WTC11 (cell line): Measurements from ENCODE around the gene SLC12A9. TPM values are rescaled to one million over a fixed set of nuclear protein-coding genes. Genes with fewer than 3 reads are reported as not detected.

Source experiments
- ATAC-seq: fragments of 200-7000 bp; cut with Tn5 transposase; 2 replicates; pipeline ENCODE4 v1.10.0; 2021; ENCODE audit warnings: mild to moderate bottlenecking, moderate library complexity
- CTCF ChIA-PET: fragments of 300-600 bp; sonication (Branson Sonifier 250); formaldehyde crosslinking; loops from one replicate; lab custom pipeline; 2021; ENCODE audit warnings: antibody characterized with exemption; lab: Charles Lee
- POLR2A ChIA-PET: fragments of 350-600 bp; sonication (Branson Sonifier 250); formaldehyde crosslinking; loops from one replicate; lab custom pipeline; 2021; ENCODE audit warnings: antibody characterized with exemption; lab: Charles Lee
- DNase-seq: peaks from one replicate; pipeline ENCODE4 v3.0.0; 2021; ENCODE audit warnings: low spot score
- H3K27ac Mint-ChIP-seq: 2 replicates; pipeline ENCODE4 v1.8.0; 2021; ENCODE audit warnings: mixed read lengths
- H3K27me3 Mint-ChIP-seq: 2 replicates; pipeline ENCODE4 v1.8.0; 2021; ENCODE audit warnings: low read depth, mild to moderate bottlenecking, moderate library complexity, mixed read lengths
- H3K36me3 Mint-ChIP-seq: 2 replicates; pipeline ENCODE4 v1.8.0; 2021; ENCODE audit warnings: mixed read lengths
- H3K4me1 Mint-ChIP-seq: 2 replicates; pipeline ENCODE4 v1.8.0; 2022; ENCODE audit warnings: mixed read lengths
- H3K4me3 Mint-ChIP-seq: 2 replicates; pipeline ENCODE4 v1.8.0; 2021; ENCODE audit warnings: mild to moderate bottlenecking, moderate library complexity, mixed read lengths
- H3K9me3 Mint-ChIP-seq: 2 replicates; pipeline ENCODE4 v1.8.0; 2021; ENCODE audit warnings: mixed read lengths
- ARID4B ChIP-seq: sonication (generic); formaldehyde crosslinking; IDR thresholded peaks from 2 replicates; pipeline ENCODE4 v1.8.0; 2023; ENCODE audit warnings: missing genetic modification reagents, mild to moderate bottlenecking, borderline replicate concordance
- ATF1 ChIP-seq: sonication (generic); formaldehyde crosslinking; IDR thresholded peaks from 2 replicates; pipeline ENCODE4 v1.8.1; 2023; ENCODE audit warnings: mild to moderate bottlenecking, moderate library complexity, missing genetic modification reagents
- ATF2 ChIP-seq: sonication (generic); formaldehyde crosslinking; IDR thresholded peaks from 2 replicates; pipeline ENCODE4 v1.8.1; 2022; ENCODE audit warnings: low read depth, missing genetic modification reagents, borderline replicate concordance
- ESRRA ChIP-seq: sonication (generic); formaldehyde crosslinking; IDR thresholded peaks from 2 replicates; pipeline ENCODE4 v1.8.1; 2022; ENCODE audit warnings: mild to moderate bottlenecking, missing genetic modification reagents, borderline replicate concordance
- FOXK1 ChIP-seq: sonication (generic); formaldehyde crosslinking; IDR thresholded peaks from 2 replicates; pipeline ENCODE4 v1.8.0; 2022; ENCODE audit warnings: mild to moderate bottlenecking, moderate library complexity, missing genetic modification reagents
- FOXP1 ChIP-seq: sonication (generic); formaldehyde crosslinking; IDR thresholded peaks from 2 replicates; pipeline ENCODE4 v1.8.0; 2022; ENCODE audit warnings: missing genetic modification reagents, mild to moderate bottlenecking, moderate library complexity, borderline replicate concordance
- JUN ChIP-seq: sonication (generic); formaldehyde crosslinking; IDR thresholded peaks from 2 replicates; pipeline ENCODE4 v1.8.0; 2023; ENCODE audit warnings: mild to moderate bottlenecking, missing genetic modification reagents
- MLX ChIP-seq: sonication (generic); formaldehyde crosslinking; IDR thresholded peaks from 2 replicates; pipeline ENCODE4 v1.8.1; 2023; ENCODE audit warnings: mild to moderate bottlenecking, missing genetic modification reagents, moderate library complexity
- NFE2L1 ChIP-seq: sonication (generic); formaldehyde crosslinking; IDR thresholded peaks from 2 replicates; pipeline ENCODE4 v1.8.1; 2023; ENCODE audit warnings: missing genetic modification reagents
- NFYB ChIP-seq: sonication (generic); formaldehyde crosslinking; conservative IDR thresholded peaks from 2 replicates; pipeline ENCODE4 v1.8.0; 2022; ENCODE audit warnings: low read depth, missing genetic modification reagents
- NR2C2 ChIP-seq: sonication (generic); formaldehyde crosslinking; IDR thresholded peaks from 2 replicates; pipeline ENCODE4 v1.8.0; 2022; ENCODE audit warnings: mild to moderate bottlenecking, missing genetic modification reagents
- NR3C1 ChIP-seq: sonication (generic); formaldehyde crosslinking; conservative IDR thresholded peaks from 2 replicates; pipeline ENCODE4 v1.8.1; 2023; ENCODE audit warnings: low read depth, mild to moderate bottlenecking, missing genetic modification reagents
- OVOL2 ChIP-seq: fragments of 250-450 bp; sonication (Bioruptor Pico); IDR thresholded peaks from 2 replicates; pipeline ENCODE4 v1.9.0; 2021; ENCODE audit warnings: mild to moderate bottlenecking, borderline replicate concordance
- RORB ChIP-seq: fragments of 250-450 bp; sonication (Bioruptor Pico); IDR thresholded peaks from 2 replicates; pipeline ENCODE4 v1.9.0; 2021; ENCODE audit warnings: mild to moderate bottlenecking
- SP1 ChIP-seq: sonication (generic); formaldehyde crosslinking; conservative IDR thresholded peaks from 2 replicates; pipeline ENCODE4 v1.8.1; 2022; ENCODE audit warnings: missing genetic modification reagents
- STAT6 ChIP-seq: sonication (generic); formaldehyde crosslinking; conservative IDR thresholded peaks from 2 replicates; pipeline ENCODE4 v1.8.1; 2023; ENCODE audit warnings: mild to moderate bottlenecking, low read depth, missing genetic modification reagents, moderate library complexity
- ZNF121 ChIP-seq: sonication (generic); formaldehyde crosslinking; IDR thresholded peaks from 2 replicates; pipeline ENCODE4 v1.8.0; 2023; ENCODE audit warnings: missing genetic modification reagents
- ZNF396 ChIP-seq: fragments of 250-450 bp; sonication (Bioruptor Pico); IDR thresholded peaks from 2 replicates; pipeline ENCODE4 v1.8.0; 2021; ENCODE audit warnings: mild to moderate bottlenecking, moderate library complexity, borderline replicate concordance
- ZNF416 ChIP-seq: fragments of 250-450 bp; sonication (Bioruptor Pico); IDR thresholded peaks from 2 replicates; pipeline ENCODE4 v1.9.0; 2021; ENCODE audit warnings: mild to moderate bottlenecking, inconsistent platforms
- ZNF425 ChIP-seq: fragments of 250-450 bp; sonication (Bioruptor Pico); conservative IDR thresholded peaks from 2 replicates; pipeline ENCODE4 v1.9.0; 2021; ENCODE audit warnings: mild to moderate bottlenecking
- total RNA-seq: library from RNA; stranded (reverse); gene quantifications from 3 replicates; pipeline ENCODE4 v1.2.3, GENCODE V29; 2021

SLC12A9 gene
- total RNA-seq, 1 experiment from 2014 or later = 39.3 TPM

GRCh38 chr7:100825751-100826513 lies 26.6 kb upstream of the SLC12A9 start (continued):
- TF ChIP-seq MLX (no peak), ATF2 (CRISPR knock-in tag) (no peak)

- H3K9me3 Mint-ChIP-seq = no peaks in the 10 kb centered on the region
- H3K27ac Mint-ChIP-seq = peak overlapping the region; percentile 80
- CTCF ChIA-PET = interaction anchor here (0.6 to 5.8 kb wide), 20 partner anchors 7 to 381 kb away, joined by 3 to 96 read pairs (median 4); partner anchors contain the start of genes FBXO24, POP7, SLC12A9 and SRRT
- peaks cover 28% of the 10 kb centered on the region for H3K4me1 Mint-ChIP-seq
- POLR2A ChIA-PET = interaction anchor here (0.5 to 3.7 kb wide), 19 partner anchors 9 to 611 kb away, joined by 3 to 53 read pairs (median 4); partner anchors contain the start of genes FBXO24, GIGYF1, LRCH4 and NYAP1
- peaks cover 19% of the 10 kb centered on the region for H3K36me3 Mint-ChIP-seq
- TF ChIP-seq ZNF121 = no peak
- TF ChIP-seq ARID4B (CRISPR knock-in tag) = no peak
- no peak for TF ChIP-seq FOXK1 (CRISPR knock-in tag)
- TF ChIP-seq FOXP1 (CRISPR knock-in tag) = no peak
- no peak for TF ChIP-seq ZNF425
- no peak for TF ChIP-seq ATF1 (CRISPR knock-in tag)
- TF ChIP-seq JUN = no peak
- TF ChIP-seq STAT6 (CRISPR knock-in tag) = no peak
- no peak for TF ChIP-seq ESRRA
- TF ChIP-seq ZNF416 (CRISPR knock-in tag) = no peak
- TF ChIP-seq SP1 (CRISPR knock-in tag) = no peak
- TF ChIP-seq ZNF396 = no peak
- no peak for TF ChIP-seq NR3C1 (CRISPR knock-in tag)
- TF ChIP-seq RORB (CRISPR knock-in tag) = no peak
- no peak for TF ChIP-seq NR2C2 (CRISPR knock-in tag)
- TF ChIP-seq NFYB = no peak
- TF ChIP-seq OVOL2 (CRISPR knock-in tag) = no peak
- no peak for TF ChIP-seq NFE2L1 (CRISPR knock-in tag)
- TF ChIP-seq, all 79 proteins: peak for 0
- Mint-ChIP-seq H3K4me3 (peak overlapping the region; percentile 98), H3K27me3 (no peaks in the 10 kb centered on the region)
- peak; percentile 31 for DNase-seq
- ATAC-seq = no peak
Measured at GRCh38 chr7:100826514-100827329, 25.8 kb upstream of the SLC12A9 start.
